GM10248 (cell line): ENCODE measurements around the gene ZC2HC1C.

Experiments used
- CTCF ChIA-PET: fragments of 300-600 bp; sonication (Branson Sonifier 250); formaldehyde crosslinking; extraction: SDS; loops from one replicate; lab custom pipeline; 2021; ENCODE audit warnings: antibody characterized with exemption; lab: Yijun Ruan, JAX
- POLR2A ChIA-PET: fragments of 350-650 bp; sonication (Branson Sonifier 250); formaldehyde crosslinking; extraction: SDS; loops from one replicate; lab custom pipeline; 2020; ENCODE audit warnings: antibody characterized with exemption; lab: Yijun Ruan, JAX
- DNase-seq: peaks from one replicate; pipeline ENCODE4 v3.0.0; 2012; ENCODE audit errors: extremely low spot score
- TF ChIP-seq, protein P1 (sequence below): IDR thresholded peaks from 2 replicates; pipeline ENCODE4 v1.5.1; 2012; ENCODE audit warnings: mild to moderate bottlenecking, low read depth; ENCODE audit errors: extremely low read depth, missing control alignments, control extremely low read depth

The ZC2HC1C gene

DNA sequence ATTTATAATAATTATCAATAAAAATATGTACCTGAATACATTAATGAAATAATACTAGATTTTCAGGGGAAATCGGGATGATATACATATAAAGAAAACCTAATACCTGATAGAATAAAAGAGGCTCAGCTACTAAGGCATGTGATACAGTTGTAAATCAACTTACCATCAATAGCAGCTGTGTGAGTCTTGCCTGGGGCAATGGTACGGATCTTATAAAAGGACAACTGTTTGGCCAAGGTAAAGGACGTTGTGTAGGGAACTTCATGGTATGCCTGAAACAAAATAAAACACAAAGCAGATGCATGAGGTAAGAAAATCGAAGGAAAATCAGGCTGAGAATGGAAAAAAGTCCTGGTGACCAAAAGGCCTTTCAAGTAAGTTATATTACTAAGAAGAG lies 32.0 kb downstream of the ZC2HC1C start:
- ChIA-PET POLR2A (no interaction called here), CTCF (interaction anchor here (1.3 to 4.5 kb wide), 3 partner anchors 9 to 240 kb away, joined by 5 to 48 read pairs (median 7); no protein-coding TSS in a partner anchor)
- no peak for DNase-seq
- TF ChIP-seq, protein P1, sequence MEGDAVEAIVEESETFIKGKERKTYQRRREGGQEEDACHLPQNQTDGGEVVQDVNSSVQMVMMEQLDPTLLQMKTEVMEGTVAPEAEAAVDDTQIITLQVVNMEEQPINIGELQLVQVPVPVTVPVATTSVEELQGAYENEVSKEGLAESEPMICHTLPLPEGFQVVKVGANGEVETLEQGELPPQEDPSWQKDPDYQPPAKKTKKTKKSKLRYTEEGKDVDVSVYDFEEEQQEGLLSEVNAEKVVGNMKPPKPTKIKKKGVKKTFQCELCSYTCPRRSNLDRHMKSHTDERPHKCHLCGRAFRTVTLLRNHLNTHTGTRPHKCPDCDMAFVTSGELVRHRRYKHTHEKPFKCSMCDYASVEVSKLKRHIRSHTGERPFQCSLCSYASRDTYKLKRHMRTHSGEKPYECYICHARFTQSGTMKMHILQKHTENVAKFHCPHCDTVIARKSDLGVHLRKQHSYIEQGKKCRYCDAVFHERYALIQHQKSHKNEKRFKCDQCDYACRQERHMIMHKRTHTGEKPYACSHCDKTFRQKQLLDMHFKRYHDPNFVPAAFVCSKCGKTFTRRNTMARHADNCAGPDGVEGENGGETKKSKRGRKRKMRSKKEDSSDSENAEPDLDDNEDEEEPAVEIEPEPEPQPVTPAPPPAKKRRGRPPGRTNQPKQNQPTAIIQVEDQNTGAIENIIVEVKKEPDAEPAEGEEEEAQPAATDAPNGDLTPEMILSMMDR: no peak

DNA sequence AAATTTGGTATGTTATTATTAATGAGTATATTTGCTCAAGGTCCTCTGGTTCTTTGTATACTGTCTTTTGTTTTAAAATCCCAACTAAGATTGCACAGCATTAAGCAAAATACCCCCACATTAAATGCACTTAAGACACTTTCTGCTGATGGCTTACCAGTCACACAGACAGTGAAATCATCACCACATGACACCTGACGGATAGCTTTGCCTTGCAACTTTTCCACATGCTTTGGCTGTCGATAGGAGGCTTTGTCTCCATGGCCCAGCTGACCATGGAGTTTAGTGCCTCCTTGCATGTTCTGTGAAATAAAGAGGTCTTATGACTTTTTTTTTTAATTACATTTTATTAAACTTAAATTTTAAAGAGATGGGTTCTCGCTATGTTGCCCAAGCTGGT lies 37.7 kb downstream of the ZC2HC1C start:
- ChIA-PET POLR2A (no interaction called here), CTCF (interaction anchor here (1.0 to 1.3 kb wide), 2 partner anchors 19 to 247 kb away, joined by 3 to 9 read pairs; no protein-coding TSS in a partner anchor)
- no peak for DNase-seq
- TF ChIP-seq, protein P1: no peak

DNA sequence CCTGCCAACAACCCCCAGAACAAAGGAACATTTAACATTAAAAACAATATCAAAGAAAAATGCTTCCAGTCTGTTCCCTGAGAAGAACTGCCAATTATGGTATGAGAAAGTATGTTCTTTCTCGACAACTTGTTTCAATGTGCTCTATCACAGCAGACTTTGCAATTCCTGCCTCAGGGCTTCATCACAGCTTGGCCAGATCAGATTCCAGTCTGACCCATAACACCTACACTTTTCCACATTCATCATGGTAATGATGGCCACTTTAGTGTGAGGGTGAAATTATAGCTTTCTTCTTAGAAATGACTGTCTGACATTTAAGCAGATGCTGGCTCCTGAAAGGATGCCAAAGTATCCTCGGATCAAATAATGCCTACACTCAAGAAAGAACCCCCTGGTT lies 40.4 kb downstream of the ZC2HC1C start:
- ChIA-PET POLR2A (no interaction called here), CTCF (interaction anchor here (1.0 to 1.4 kb wide), 2 partner anchors 9 to 15 kb away, joined by 3 to 7 read pairs; no protein-coding TSS in a partner anchor)
- DNase-seq: no peak
- TF ChIP-seq, protein P1: no peak

DNA sequence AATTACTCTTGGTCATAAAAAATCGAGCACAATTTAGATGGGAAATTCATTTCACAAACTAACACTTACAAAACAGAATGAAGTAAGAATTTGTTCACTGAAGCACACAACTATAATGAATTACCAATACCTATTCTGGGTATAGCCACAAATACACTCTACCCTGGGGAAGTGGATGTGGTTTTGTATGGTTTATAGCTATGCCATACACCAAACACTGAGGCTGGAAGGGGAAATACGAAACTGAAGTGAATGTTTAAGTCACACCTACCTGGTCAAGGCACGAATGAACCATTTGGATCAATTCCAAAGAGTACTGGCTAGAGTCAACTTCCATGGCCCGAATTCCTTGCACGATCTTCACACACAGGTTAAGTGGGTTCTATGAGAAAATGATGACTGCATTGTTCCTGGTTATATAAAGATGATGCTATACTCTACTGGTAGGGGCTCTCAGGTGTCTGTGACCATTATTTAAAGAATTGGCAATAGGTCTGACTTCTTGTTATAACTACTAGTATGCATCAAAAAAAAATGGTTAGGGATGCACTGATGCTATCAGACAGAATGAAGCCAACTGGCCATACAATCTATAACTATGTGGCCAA lies 44.6 kb downstream of the ZC2HC1C start:
- no peak for DNase-seq
- TF ChIP-seq, protein P1: no peak
- POLR2A ChIA-PET: no interaction called here
- CTCF ChIA-PET: interaction anchor here (1.0 kb wide), 1 partner anchor 17 kb away, joined by 3 read pairs; no protein-coding TSS in a partner anchor

DNA sequence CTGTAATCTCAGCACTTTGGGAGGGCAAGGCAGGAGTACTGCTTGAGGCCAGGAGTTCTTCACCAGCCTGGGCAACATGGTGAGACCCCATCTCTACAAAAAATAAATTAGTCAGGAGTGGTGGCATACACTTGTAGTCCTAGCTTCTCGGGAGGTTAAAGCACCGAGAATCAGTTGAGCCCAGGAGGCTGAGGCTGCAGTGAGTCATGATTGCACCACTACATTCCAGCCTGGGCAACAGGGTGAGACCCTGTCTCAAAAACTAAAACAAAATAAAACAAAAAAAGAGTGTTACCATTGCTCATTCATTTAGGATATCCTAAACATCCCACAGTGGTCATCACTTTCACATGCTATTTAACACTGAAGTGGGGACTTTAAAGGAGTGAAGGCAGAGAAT lies 49.6 kb downstream of the ZC2HC1C start:
- DNase-seq: no peak
- POLR2A ChIA-PET: no interaction called here
- CTCF ChIA-PET: interaction anchor here (0.8 to 1.1 kb wide), 2 partner anchors 14 to 65 kb away, joined by 3 read pairs; no protein-coding TSS in a partner anchor
- TF ChIP-seq, protein P1: no peak

DNA sequence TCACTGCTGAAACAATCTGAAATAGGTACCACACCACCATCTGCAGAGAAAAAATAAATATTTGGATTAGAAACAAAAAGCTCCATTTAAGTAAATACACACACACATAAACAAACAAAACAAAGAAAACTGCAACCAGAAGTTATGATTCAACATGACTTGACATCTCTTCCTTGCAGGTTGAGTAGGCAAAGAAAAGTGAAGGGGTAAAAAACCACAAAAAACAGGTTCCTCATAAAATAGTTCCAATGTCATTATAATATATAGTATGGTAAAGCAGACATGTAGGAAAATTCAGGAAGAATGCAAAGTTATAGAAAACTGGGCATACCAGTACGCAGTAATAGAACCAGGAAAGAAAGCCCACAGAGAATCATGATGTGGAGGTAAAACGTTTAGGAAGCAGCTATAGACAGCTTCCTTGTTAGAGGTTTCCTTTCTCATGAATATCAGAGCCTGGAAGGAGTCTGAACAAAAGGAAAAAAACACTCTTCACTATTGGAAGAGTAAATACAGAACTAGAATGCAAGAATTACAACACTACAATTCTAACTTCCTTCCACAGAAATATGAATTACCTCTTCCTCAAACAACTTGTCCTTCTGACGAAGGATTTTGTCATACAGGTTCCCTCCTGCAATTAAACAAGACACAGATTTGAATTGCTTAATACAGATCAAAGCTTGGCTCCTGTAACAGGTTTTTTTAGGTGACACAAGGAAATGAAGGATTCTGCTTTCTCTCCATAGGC lies 51.3 kb downstream of the ZC2HC1C start:
- CTCF ChIA-PET: interaction anchor here (1.1 to 1.5 kb wide), 2 partner anchors 9 to 63 kb away, joined by 3 read pairs; no protein-coding TSS in a partner anchor
- DNase-seq: no peak
- TF ChIP-seq, protein P1: no peak
- POLR2A ChIA-PET: no interaction called here
